Activated CD8-positive, alpha-beta memory T cell treated with anti-CD3 and anti-CD28 coated beads, Interleukin-2, amount 10 ng/mL, durations not matched to agents 7 days and 5 days (primary cell): Measurements from ENCODE around the gene HELZ. TPM values are rescaled to one million over a fixed set of nuclear protein-coding genes. Genes with fewer than 3 reads are reported as not detected.

Source experiments
- ATAC-seq: fragments of 150-1000 bp; cut with Tn5 transposase; one replicate; pipeline ENCODE4 v1.10.0; 2021; ENCODE audit warnings: moderate library complexity
- CTCF ChIA-PET: fragments of 350-600 bp; sonication (Branson Sonifier 250); formaldehyde crosslinking; loops from one replicate; lab custom pipeline; 2021; ENCODE audit warnings: antibody characterized with exemption; lab: Charles Lee
- DNase-seq: peaks from one replicate; pipeline ENCODE4 v3.0.0-alpha.2; 2020
- H3K27ac Mint-ChIP-seq: one replicate; pipeline ENCODE4 v1.8.0; 2021; ENCODE audit warnings: mild to moderate bottlenecking, mixed read lengths
- H3K27me3 Mint-ChIP-seq: one replicate; pipeline ENCODE4 v1.8.0; 2021; ENCODE audit warnings: mixed read lengths
- H3K36me3 Mint-ChIP-seq: one replicate; pipeline ENCODE4 v1.8.0; 2021; ENCODE audit warnings: mild to moderate bottlenecking, mixed read lengths
- H3K4me1 Mint-ChIP-seq: one replicate; pipeline ENCODE4 v1.8.0; 2021; ENCODE audit warnings: mixed read lengths
- H3K4me3 Mint-ChIP-seq: one replicate; pipeline ENCODE4 v1.8.0; 2021; ENCODE audit warnings: mild to moderate bottlenecking, moderate library complexity, mixed read lengths
- H3K9me3 Mint-ChIP-seq: one replicate; pipeline ENCODE4 v1.8.0; 2022; ENCODE audit warnings: low read depth, mixed read lengths
- total RNA-seq, 2 experiments: library from RNA; stranded (reverse); gene quantifications; one replicate each; pipeline ENCODE4 v1.2.3, GENCODE V29; 2021

Gene HELZ
- total RNA-seq, 2 experiments from 2014 or later, result 77.5 to 102 TPM

DNA sequence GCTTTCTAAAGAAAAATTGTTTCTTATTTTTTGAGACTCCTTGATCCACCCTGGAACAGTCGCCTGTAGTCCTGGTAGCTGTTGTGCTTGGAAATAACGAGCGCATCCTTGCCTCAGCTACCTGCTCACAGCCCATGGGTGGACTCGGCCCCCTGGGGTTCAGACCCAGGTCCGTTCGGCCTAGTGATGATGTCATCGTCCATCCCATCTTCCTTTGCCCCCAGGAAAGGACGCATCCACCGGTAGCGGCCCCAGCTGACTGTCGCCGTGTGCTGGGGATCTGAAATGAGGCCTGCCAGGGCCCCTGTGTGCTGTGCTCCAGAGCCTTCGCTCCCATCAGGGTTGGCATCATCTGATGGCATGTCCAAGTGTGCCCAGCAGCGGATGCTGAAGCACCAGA is 212.6 kb downstream of the HELZ start:
- no peak for DNase-seq
- H3K36me3 Mint-ChIP-seq, result no peaks in the 10 kb centered on the region
- peaks cover 2% of the 10 kb centered on the region for H3K4me1 Mint-ChIP-seq
- no peak for ATAC-seq
- CTCF ChIA-PET, result no interaction called here
- no peaks in the 10 kb centered on the region for H3K9me3 Mint-ChIP-seq
- H3K4me3 Mint-ChIP-seq, result no peak overlapping the region
- no peaks in the 10 kb centered on the region for H3K27me3 Mint-ChIP-seq
- H3K27ac Mint-ChIP-seq, result no peak overlapping the region

DNA sequence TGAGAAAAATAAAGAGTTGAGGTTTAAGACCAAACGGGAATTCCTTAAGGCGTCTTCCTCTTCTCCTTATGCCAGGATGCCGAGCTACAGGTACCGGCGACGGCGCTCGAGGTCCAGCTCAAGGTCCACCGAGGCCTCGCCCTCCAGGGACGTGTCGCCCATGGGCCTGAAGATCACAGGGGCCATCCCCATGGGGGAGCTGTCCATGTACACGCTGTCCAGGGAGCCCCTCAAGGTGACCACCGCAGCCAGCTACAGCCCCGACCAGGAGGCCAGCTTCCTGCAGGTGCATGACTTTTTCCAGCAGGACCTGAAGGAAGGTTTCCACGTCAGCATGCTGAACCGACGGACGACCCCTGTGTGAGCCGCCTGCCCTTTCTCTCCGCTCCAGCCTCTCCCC is 214.4 kb downstream of the HELZ start:
- DNase-seq (no peak), ATAC-seq (no peak)
- no peaks in the 10 kb centered on the region for H3K27me3 Mint-ChIP-seq
- H3K27ac Mint-ChIP-seq, result no peak overlapping the region
- no peak overlapping the region for H3K4me3 Mint-ChIP-seq
- no peaks in the 10 kb centered on the region for H3K9me3 Mint-ChIP-seq
- CTCF ChIA-PET, result no interaction called here
- H3K36me3 Mint-ChIP-seq, result no peaks in the 10 kb centered on the region
- H3K4me1 Mint-ChIP-seq, result peaks cover 2% of the 10 kb centered on the region

DNA sequence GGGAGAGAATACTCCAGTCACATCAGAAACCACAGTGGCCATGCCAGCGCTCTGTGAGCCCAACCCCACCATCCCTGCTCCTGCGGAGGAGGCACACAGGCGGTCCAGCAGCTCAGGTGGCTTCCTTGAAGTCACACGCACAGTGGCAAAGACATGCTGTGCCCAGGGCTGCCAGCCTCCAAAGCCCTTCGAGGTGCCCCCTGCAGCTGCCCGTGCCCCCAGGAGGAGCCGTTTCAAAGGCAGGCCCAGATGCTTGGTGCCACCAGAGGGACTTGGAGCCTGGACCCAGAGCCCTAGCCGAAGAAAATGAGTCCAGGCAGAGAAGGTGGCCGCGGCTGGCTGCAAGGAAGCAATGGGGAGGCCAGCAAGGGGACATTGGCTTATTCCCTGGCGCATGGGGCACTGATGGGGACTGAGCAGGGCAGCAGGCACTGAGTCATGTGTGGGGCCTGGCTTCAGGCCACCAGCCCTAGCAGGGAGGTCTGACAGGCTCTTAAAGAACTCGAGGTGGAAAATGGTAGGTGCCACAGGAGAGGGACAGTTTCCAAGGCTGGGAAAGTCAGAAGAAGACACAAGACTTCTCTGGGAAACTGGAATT is 217.9 kb downstream of the HELZ start:
- H3K36me3 Mint-ChIP-seq, result no peaks in the 10 kb centered on the region
- no peaks in the 10 kb centered on the region for H3K9me3 Mint-ChIP-seq
- H3K27ac Mint-ChIP-seq, result no peak overlapping the region
- no peaks in the 10 kb centered on the region for H3K4me1 Mint-ChIP-seq
- ATAC-seq, result no peak
- H3K4me3 Mint-ChIP-seq, result no peak overlapping the region
- no peak for DNase-seq
- CTCF ChIA-PET, result interaction anchor here (1.1 kb wide), 1 partner anchor 82 kb away, joined by 3 read pairs; no protein-coding TSS in a partner anchor
- H3K27me3 Mint-ChIP-seq, result no peaks in the 10 kb centered on the region

DNA sequence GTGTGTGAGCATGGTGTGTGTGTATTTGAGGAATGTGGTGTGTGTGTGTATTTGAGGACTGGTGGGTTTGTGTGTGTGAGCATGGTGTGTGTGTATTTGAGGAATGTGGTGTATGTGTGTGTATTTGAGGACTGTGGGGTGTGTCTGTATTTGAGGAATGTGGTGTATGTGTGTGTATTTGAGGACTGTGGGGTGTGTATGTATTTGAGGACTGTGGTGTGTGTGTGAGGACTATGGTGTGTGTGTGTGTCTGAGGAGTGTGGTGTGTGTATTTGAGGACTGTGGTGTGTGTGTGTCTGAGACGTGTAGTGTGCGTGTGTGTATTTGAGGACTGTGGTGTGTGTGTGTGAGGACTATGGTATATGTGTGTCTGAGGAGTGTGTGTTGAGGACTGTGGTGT is 218.7 kb downstream of the HELZ start:
- Mint-ChIP-seq H3K27ac (no peak overlapping the region), H3K9me3 (no peaks in the 10 kb centered on the region), H3K4me3 (no peak overlapping the region), H3K27me3 (no peaks in the 10 kb centered on the region), H3K36me3 (no peaks in the 10 kb centered on the region), H3K4me1 (no peaks in the 10 kb centered on the region)
- no peak for ATAC-seq
- no peak for DNase-seq
- CTCF ChIA-PET, result interaction anchor here (1.1 kb wide), 1 partner anchor 83 kb away, joined by 3 read pairs; no protein-coding TSS in a partner anchor

DNA sequence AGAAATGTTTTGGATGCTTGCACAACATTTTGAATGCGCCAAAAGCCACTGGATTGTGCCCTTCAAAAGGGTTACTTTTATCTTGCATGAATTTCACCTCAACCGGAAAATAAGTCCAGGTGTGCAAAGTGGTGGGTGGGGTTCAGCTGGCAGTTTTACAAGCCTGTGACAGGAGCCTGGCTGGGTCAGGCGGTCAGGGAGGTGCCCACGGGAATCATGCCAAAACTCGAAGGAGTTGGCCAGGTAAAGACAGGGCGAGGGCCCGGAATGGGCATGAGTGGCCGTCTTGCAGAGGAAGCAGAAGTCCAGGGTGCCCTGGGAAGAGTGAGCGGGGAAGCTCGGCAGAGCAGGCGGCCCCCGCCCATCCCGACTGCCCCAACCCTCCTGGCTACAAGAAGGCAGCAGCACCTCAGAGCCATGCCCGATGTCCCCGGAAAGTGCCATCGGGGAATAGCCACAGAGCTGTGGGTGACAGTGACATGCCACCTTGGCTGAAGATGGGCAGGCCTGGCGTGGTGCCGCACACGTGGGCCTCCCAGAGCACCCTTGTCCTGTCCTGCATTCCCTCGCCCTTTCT is 219.7 kb downstream of the HELZ start:
- no peak overlapping the region for H3K27ac Mint-ChIP-seq
- no peak for ATAC-seq
- no peaks in the 10 kb centered on the region for H3K36me3 Mint-ChIP-seq
- no peaks in the 10 kb centered on the region for H3K4me1 Mint-ChIP-seq
- no peak overlapping the region for H3K4me3 Mint-ChIP-seq
- no peak for DNase-seq
- CTCF ChIA-PET, result no interaction called here
- no peaks in the 10 kb centered on the region for H3K9me3 Mint-ChIP-seq
- no peaks in the 10 kb centered on the region for H3K27me3 Mint-ChIP-seq

DNA sequence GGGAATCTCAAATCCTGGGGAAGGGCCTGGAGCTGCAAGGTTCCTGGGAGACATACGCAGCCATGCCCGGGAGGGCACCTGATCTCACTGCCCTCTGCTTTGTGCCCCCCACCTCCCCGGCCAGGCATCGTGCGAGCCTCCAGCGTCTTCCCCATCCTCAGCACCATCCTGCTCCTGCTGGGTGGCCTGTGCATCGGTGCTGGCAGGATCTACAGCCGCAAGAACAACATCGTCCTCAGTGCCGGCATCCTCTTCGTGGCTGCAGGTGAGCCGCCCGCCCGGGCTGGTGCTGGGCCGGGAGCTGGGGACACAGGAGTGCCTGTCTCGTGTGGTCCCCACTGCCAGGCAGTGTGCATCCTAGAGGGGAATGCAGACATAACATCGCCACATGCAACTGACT is 220.3 kb downstream of the HELZ start:
- CTCF ChIA-PET, result no interaction called here
- Mint-ChIP-seq H3K9me3 (no peaks in the 10 kb centered on the region), H3K27ac (no peak overlapping the region), H3K4me1 (no peaks in the 10 kb centered on the region), H3K4me3 (no peak overlapping the region), H3K36me3 (no peaks in the 10 kb centered on the region), H3K27me3 (no peaks in the 10 kb centered on the region)
- no peak for DNase-seq
- no peak for ATAC-seq

DNA sequence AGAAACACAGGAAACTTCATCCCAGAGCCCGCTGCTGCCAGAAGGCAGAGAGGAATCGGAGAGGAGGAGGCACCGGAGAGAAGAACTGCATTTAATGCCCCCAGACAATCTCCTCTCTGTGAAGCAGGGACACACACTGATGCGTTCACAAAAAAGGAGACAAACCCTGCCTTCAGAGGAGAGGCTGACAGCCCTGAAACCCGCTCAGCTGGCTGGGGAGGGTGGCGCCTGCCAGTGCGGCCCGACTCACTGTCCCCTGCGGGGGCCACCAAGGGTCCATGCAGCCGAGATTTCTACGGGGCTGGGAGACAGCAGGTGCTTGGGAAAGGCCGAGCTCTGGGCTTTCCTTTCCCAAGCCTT is 222.6 kb downstream of the HELZ start:
- DNase-seq (no peak), ATAC-seq (no peak)
- CTCF ChIA-PET, result no interaction called here
- Mint-ChIP-seq H3K27ac (no peak overlapping the region), H3K4me1 (no peaks in the 10 kb centered on the region), H3K27me3 (no peaks in the 10 kb centered on the region), H3K36me3 (no peaks in the 10 kb centered on the region), H3K4me3 (no peak overlapping the region), H3K9me3 (no peaks in the 10 kb centered on the region)

DNA sequence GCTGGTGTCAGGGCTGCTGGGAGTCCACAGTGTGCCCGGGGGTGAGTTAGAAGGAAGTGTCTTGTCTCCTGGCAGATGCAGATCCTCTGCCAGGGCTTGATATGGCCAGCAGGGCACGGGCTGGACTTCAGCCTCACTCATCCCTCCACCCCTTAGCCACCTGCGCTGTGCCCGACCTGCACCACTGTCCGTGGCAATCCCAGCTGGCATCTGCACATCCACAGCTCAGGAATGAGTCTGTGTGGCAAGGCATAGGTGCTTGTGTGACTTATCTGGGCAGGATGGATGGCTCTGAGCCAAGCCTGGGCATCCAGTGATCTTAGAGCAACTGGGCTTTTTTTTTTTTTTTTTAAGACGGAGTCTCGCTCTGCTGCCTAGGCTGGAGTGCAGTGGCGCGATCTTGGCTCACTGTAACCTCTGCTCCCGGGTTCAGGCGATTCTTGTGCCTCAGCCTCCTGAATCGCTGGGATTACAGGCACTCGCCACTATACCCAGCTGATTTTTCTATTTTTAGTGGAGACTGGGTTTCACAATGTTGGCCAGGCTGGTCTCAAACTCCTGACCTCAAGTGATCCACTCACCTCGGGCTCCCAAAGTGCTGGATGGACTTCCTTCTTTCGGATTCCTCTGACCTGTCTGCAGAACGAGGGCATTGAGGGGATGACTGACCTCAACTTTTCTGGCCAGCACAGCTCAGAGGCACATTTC is 223.1 kb downstream of the HELZ start:
- CTCF ChIA-PET, result no interaction called here
- no peaks in the 10 kb centered on the region for H3K27me3 Mint-ChIP-seq
- no peak for ATAC-seq
- H3K27ac Mint-ChIP-seq, result no peak overlapping the region
- H3K4me1 Mint-ChIP-seq, result no peaks in the 10 kb centered on the region
- H3K4me3 Mint-ChIP-seq, result no peak overlapping the region
- no peaks in the 10 kb centered on the region for H3K36me3 Mint-ChIP-seq
- no peaks in the 10 kb centered on the region for H3K9me3 Mint-ChIP-seq
- no peak for DNase-seq

DNA sequence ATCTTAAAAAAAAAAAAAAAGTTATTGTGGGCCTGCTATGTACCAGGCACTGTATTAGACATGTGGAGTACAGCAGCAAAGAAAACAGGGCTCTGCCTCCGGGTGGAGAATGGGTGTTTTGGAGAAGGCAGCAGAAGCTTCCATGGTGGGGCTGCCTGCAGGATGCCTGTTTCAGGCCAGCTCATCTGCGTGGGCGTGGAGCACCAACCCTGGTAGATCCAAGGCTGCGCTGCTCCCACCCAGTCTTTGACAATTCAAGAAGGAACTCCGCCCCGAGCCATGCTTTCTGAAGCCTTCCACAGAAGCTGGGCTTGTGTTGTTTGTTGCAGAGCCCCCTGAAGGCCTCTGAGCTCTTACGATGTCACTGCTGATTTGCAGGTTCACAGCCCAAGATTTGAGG is 223.8 kb downstream of the HELZ start:
- Mint-ChIP-seq H3K9me3 (no peaks in the 10 kb centered on the region), H3K4me3 (no peak overlapping the region), H3K36me3 (no peaks in the 10 kb centered on the region), H3K27ac (no peak overlapping the region), H3K27me3 (no peaks in the 10 kb centered on the region), H3K4me1 (no peaks in the 10 kb centered on the region)
- ATAC-seq (no peak), DNase-seq (no peak)
- CTCF ChIA-PET, result no interaction called here

Other genes starting within 250 kb of the HELZ start
- gene CACNG1, start 200.6 kb downstream of the HELZ start, total RNA-seq, result not detected
- 10 to 100 TPM; 52.8 to 63.2 TPM for gene PSMD12, start 121.4 kb upstream of the HELZ start, total RNA-seq
- 10 to 100 TPM; 44.9 to 67.6 TPM for gene PITPNC1, start 132.1 kb upstream of the HELZ start, total RNA-seq